ENCODE measurements around the gene CLDN4. TPM values are rescaled to one million over a fixed set of nuclear protein-coding genes. Genes with fewer than 3 reads are reported as not detected.

CLDN4 gene
- total and polyA plus RNA-seq, 4 donors, result 0.37 to 2.0 (median 1.3) TPM

DNA sequence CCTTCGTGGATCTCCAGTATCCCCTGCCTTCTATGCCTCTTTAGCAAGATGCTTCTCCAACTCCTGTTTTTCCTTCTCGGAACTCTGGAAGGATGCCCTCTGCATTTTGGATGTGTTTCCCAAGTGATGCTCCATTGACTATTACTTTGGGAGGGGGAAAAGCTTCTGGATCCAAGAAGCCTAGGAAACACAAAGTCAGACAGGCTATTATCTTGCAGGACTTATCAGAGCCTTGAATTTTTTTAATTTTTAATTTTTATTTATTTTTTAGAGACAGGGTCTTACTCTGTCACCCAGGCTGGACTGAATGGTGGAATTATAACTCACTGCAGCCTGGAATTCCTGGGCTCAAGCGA is 51.2 kb downstream of the CLDN4 start (continued):
- TF ChIP-seq, protein P1, sequence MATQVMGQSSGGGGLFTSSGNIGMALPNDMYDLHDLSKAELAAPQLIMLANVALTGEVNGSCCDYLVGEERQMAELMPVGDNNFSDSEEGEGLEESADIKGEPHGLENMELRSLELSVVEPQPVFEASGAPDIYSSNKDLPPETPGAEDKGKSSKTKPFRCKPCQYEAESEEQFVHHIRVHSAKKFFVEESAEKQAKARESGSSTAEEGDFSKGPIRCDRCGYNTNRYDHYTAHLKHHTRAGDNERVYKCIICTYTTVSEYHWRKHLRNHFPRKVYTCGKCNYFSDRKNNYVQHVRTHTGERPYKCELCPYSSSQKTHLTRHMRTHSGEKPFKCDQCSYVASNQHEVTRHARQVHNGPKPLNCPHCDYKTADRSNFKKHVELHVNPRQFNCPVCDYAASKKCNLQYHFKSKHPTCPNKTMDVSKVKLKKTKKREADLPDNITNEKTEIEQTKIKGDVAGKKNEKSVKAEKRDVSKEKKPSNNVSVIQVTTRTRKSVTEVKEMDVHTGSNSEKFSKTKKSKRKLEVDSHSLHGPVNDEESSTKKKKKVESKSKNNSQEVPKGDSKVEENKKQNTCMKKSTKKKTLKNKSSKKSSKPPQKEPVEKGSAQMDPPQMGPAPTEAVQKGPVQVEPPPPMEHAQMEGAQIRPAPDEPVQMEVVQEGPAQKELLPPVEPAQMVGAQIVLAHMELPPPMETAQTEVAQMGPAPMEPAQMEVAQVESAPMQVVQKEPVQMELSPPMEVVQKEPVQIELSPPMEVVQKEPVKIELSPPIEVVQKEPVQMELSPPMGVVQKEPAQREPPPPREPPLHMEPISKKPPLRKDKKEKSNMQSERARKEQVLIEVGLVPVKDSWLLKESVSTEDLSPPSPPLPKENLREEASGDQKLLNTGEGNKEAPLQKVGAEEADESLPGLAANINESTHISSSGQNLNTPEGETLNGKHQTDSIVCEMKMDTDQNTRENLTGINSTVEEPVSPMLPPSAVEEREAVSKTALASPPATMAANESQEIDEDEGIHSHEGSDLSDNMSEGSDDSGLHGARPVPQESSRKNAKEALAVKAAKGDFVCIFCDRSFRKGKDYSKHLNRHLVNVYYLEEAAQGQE (IDR thresholded peaks at IDR 0.05), result no peak
- TF ChIP-seq, protein P2, sequence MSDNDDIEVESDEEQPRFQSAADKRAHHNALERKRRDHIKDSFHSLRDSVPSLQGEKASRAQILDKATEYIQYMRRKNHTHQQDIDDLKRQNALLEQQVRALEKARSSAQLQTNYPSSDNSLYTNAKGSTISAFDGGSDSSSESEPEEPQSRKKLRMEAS (IDR thresholded peaks at IDR 0.05), result no peak
- TF ChIP-seq GABPA (IDR thresholded peaks at IDR 0.05 in 1 of 2, conservative IDR thresholded peaks at IDR 0.05 in 1 of 2), result no peak

Other genes with a start within 250 kb of the CLDN4 start
- gene MLXIPL, start 206.5 kb upstream of the CLDN4 start, total RNA-seq, result 100 to 1,000 TPM in 1 of 2 donors, 10 to 100 TPM in 1; 50.3 to 384 TPM
- 100 to 1,000 TPM; 148 to 316 TPM for gene MLXIPL, start 206.5 kb upstream of the CLDN4 start, polyA plus RNA-seq
- gene VPS37D, start 163.2 kb upstream of the CLDN4 start, total RNA-seq, result 1 to 10 TPM in 1 of 2 donors, under 1 TPM in 1; 0.98 to 3.3 TPM
- 1 to 10 TPM in 1 of 2 donors, under 1 TPM in 1; 0.38 to 1.6 TPM for gene VPS37D, start 163.2 kb upstream of the CLDN4 start, polyA plus RNA-seq
- gene DNAJC30, start 147.5 kb upstream of the CLDN4 start, total RNA-seq, result 1 to 10 TPM; 2.1 to 2.3 TPM
- gene DNAJC30, start 147.5 kb upstream of the CLDN4 start, polyA plus RNA-seq, result 1 to 10 TPM; 7.4 to 8.7 TPM
- gene BUD23, start 147.4 kb upstream of the CLDN4 start, total RNA-seq, result 10 to 100 TPM; 19.1 to 33.4 TPM
- 10 to 100 TPM; 42.2 to 52.6 TPM for gene BUD23, start 147.4 kb upstream of the CLDN4 start, polyA plus RNA-seq
- 1 to 10 TPM in 1 of 2 donors, under 1 TPM in 1; 0.79 to 1.9 TPM for gene STX1A, start 111.3 kb upstream of the CLDN4 start, total RNA-seq
- gene STX1A, start 111.3 kb upstream of the CLDN4 start, polyA plus RNA-seq, result 1 to 10 TPM in 1 of 2 donors, under 1 TPM in 1; 0.49 to 1.4 TPM
- gene ABHD11, start 92.2 kb upstream of the CLDN4 start, total RNA-seq, result 1 to 10 TPM; 5.1 to 5.9 TPM
- 1 to 10 TPM; 7.4 to 7.6 TPM for gene ABHD11, start 92.2 kb upstream of the CLDN4 start, polyA plus RNA-seq
- gene CLDN3, start 60.7 kb upstream of the CLDN4 start, total RNA-seq, result 10 to 100 TPM in 1 of 2 donors, 1 to 10 TPM in 1; 3.6 to 21.1 TPM
- gene CLDN3, start 60.7 kb upstream of the CLDN4 start, polyA plus RNA-seq, result 10 to 100 TPM; 24.7 to 43.0 TPM
- 1 to 10 TPM; 1.0 to 1.6 TPM for gene METTL27, start 11.5 kb downstream of the CLDN4 start, total RNA-seq
- 1 to 10 TPM; 1.6 to 1.7 TPM for gene METTL27, start 11.5 kb downstream of the CLDN4 start, polyA plus RNA-seq
- gene TMEM270, start 30.2 kb downstream of the CLDN4 start, total RNA-seq, result not detected
- gene TMEM270, start 30.2 kb downstream of the CLDN4 start, polyA plus RNA-seq, result under 1 TPM in 1 of 2 donors, not detected in 1; 0.09 TPM
- 10 to 100 TPM in 1 of 2 donors, 1 to 10 TPM in 1; 8.7 to 16.3 TPM for gene ELN, start 197.2 kb downstream of the CLDN4 start, total RNA-seq
- gene ELN, start 197.2 kb downstream of the CLDN4 start, polyA plus RNA-seq, result 10 to 100 TPM in 1 of 2 donors, 1 to 10 TPM in 1; 2.7 to 10.6 TPM

All from liver (tissue), 5 donors.